ENCODE measurements around the gene SLC47A2. TPM values are rescaled to one million over a fixed set of nuclear protein-coding genes. Genes with fewer than 3 reads are reported as not detected.
A peak's percentile ranks its signal among the peaks of the same experiment; 100 is the strongest.

SLC47A2 gene
- total RNA-seq, 1 donor from 2014 or later, result not detected

- peak overlapping the region; percentile 55 for H3K27ac ChIP-seq
- no peak for TF ChIP-seq CTCF (IDR thresholded peaks at IDR 0.05)
- DNase-seq, result no peak
- intact Hi-C loops (cut with DNase I), result no loop called here
- no peak overlapping the region for H3K4me3 ChIP-seq
- no peaks in the 10 kb centered on the region for H3K9me3 ChIP-seq
- H3K4me1 ChIP-seq, result peaks cover 5% of the 10 kb centered on the region
- peaks cover 69% of the 10 kb centered on the region for H3K36me3 ChIP-seq
- no peaks in the 10 kb centered on the region for H3K27me3 ChIP-seq
- peak; percentile 66 for ATAC-seq
Observed at GRCh38 chr17:19659366-19660177, 56.8 kb downstream of the SLC47A2 start.

GRCh38 chr17:19656851-19657581, 59.4 kb downstream of the SLC47A2 start:
- Histone ChIP-seq H3K27ac (no peak overlapping the region), H3K4me3 (no peak overlapping the region), H3K36me3 (peaks cover 66% of the 10 kb centered on the region), H3K4me1 (peaks cover 15% of the 10 kb centered on the region), H3K9me3 (no peaks in the 10 kb centered on the region), H3K27me3 (no peaks in the 10 kb centered on the region)
- TF ChIP-seq CTCF (IDR thresholded peaks at IDR 0.05), result no peak
- intact Hi-C loops (cut with DNase I), result no loop called here
- ATAC-seq, result no peak
- DNase-seq, result no peak

- no peak overlapping the region for H3K4me3 ChIP-seq
- no peak for ATAC-seq
- TF ChIP-seq CTCF (IDR thresholded peaks at IDR 0.05), result no peak
- no peaks in the 10 kb centered on the region for H3K27me3 ChIP-seq
- intact Hi-C loops (cut with DNase I), result no loop called here
- peaks cover 59% of the 10 kb centered on the region for H3K36me3 ChIP-seq
- no peak overlapping the region for H3K27ac ChIP-seq
- no peak for DNase-seq
- no peaks in the 10 kb centered on the region for H3K9me3 ChIP-seq
- peaks cover 22% of the 10 kb centered on the region for H3K4me1 ChIP-seq
Observed at GRCh38 chr17:19656336-19656735, 60.0 kb downstream of the SLC47A2 start.

GRCh38 chr17:19654896-19655295, 61.5 kb downstream of the SLC47A2 start:
- H3K4me3 ChIP-seq, result no peak overlapping the region
- no peak overlapping the region for H3K27ac ChIP-seq
- ATAC-seq (no peak), DNase-seq (no peak)
- peaks cover 57% of the 10 kb centered on the region for H3K36me3 ChIP-seq
- no peaks in the 10 kb centered on the region for H3K9me3 ChIP-seq
- intact Hi-C loops (cut with DNase I), result no loop called here
- TF ChIP-seq CTCF (IDR thresholded peaks at IDR 0.05), result no peak
- H3K4me1 ChIP-seq, result peaks cover 22% of the 10 kb centered on the region
- no peaks in the 10 kb centered on the region for H3K27me3 ChIP-seq

GRCh38 chr17:19654342-19654886, 62.0 kb downstream of the SLC47A2 start:
- ATAC-seq, result no peak
- Histone ChIP-seq H3K9me3 (no peaks in the 10 kb centered on the region), H3K4me3 (no peak overlapping the region), H3K4me1 (peaks cover 20% of the 10 kb centered on the region), H3K36me3 (peaks cover 57% of the 10 kb centered on the region), H3K27ac (no peak overlapping the region), H3K27me3 (no peaks in the 10 kb centered on the region)
- DNase-seq, result no peak
- intact Hi-C loops (cut with DNase I), result no loop called here
- no peak for TF ChIP-seq CTCF (IDR thresholded peaks at IDR 0.05)

Data from upper lobe of right lung (tissue), 1 donor.